ENCODE measurements around the gene TERC. TPM values are rescaled to one million over a fixed set of nuclear protein-coding genes. Genes with fewer than 3 reads are reported as not detected.

TERC gene
- total RNA-seq, 2 donors from 2014 or later: 53.6 to 61.6 TPM

- TF ChIP-seq CTCF (IDR thresholded peaks at IDR 0.05): peak in 1 of 2 donors; percentile 26
- H3K27ac ChIP-seq: peak overlapping the region; percentile 95 to 96
- H3K9me3 ChIP-seq: no peaks in the 10 kb centered on the region
- DNase-seq (ENCODE audit: low spot score): peak; percentile 82
- H3K36me3 ChIP-seq: no peaks in the 10 kb centered on the region
- H3K4me3 ChIP-seq: peak overlapping the region; percentile 69 to 75
- no peaks in the 10 kb centered on the region for H3K27me3 ChIP-seq
- H3K4me1 ChIP-seq: peaks cover 0 to 6% of the 10 kb centered on the region in 2 donors
Observed at GRCh38 chr3:169764312-169764881, 463 bp downstream of the TERC start.

GRCh38 chr3:169760479-169760878 lies 4.4 kb downstream of the TERC start:
- no peaks in the 10 kb centered on the region for H3K27me3 ChIP-seq
- no peak overlapping the region for H3K27ac ChIP-seq
- no peak for DNase-seq (ENCODE audit: low spot score)
- peaks cover 0 to 6% of the 10 kb centered on the region in 2 donors for H3K4me1 ChIP-seq
- no peak overlapping the region for H3K4me3 ChIP-seq
- no peaks in the 10 kb centered on the region for H3K36me3 ChIP-seq
- H3K9me3 ChIP-seq: no peaks in the 10 kb centered on the region
- no peak for TF ChIP-seq CTCF (IDR thresholded peaks at IDR 0.05)

- no peak overlapping the region for H3K4me3 ChIP-seq
- no peak for DNase-seq (ENCODE audit: low spot score)
- no peak overlapping the region for H3K27ac ChIP-seq
- H3K36me3 ChIP-seq: no peaks in the 10 kb centered on the region
- no peaks in the 10 kb centered on the region for H3K9me3 ChIP-seq
- no peak for TF ChIP-seq CTCF (IDR thresholded peaks at IDR 0.05)
- H3K4me1 ChIP-seq: peaks cover 0 to 6% of the 10 kb centered on the region in 2 donors
- H3K27me3 ChIP-seq: no peaks in the 10 kb centered on the region
Observed at GRCh38 chr3:169759256-169759655, 5.6 kb downstream of the TERC start.

- H3K27ac ChIP-seq: no peak overlapping the region
- DNase-seq (ENCODE audit: low spot score): no peak
- H3K4me3 ChIP-seq: no peak overlapping the region
- no peaks in the 10 kb centered on the region for H3K9me3 ChIP-seq
- no peak for TF ChIP-seq CTCF (IDR thresholded peaks at IDR 0.05)
- no peaks in the 10 kb centered on the region for H3K27me3 ChIP-seq
- no peaks in the 10 kb centered on the region for H3K4me1 ChIP-seq
- no peaks in the 10 kb centered on the region for H3K36me3 ChIP-seq
Observed at GRCh38 chr3:169758359-169758994, 6.4 kb downstream of the TERC start.

- no peaks in the 10 kb centered on the region for H3K4me1 ChIP-seq
- no peak for DNase-seq (ENCODE audit: low spot score)
- H3K36me3 ChIP-seq: no peaks in the 10 kb centered on the region
- no peak for TF ChIP-seq CTCF (IDR thresholded peaks at IDR 0.05)
- H3K27ac ChIP-seq: no peak overlapping the region
- no peaks in the 10 kb centered on the region for H3K9me3 ChIP-seq
- no peak overlapping the region for H3K4me3 ChIP-seq
- no peaks in the 10 kb centered on the region for H3K27me3 ChIP-seq
Observed at GRCh38 chr3:169755488-169755887, 9.4 kb downstream of the TERC start.

GRCh38 chr3:169754711-169755110 lies 10.1 kb downstream of the TERC start:
- no peak for DNase-seq (ENCODE audit: low spot score)
- Histone ChIP-seq H3K4me3 (no peak overlapping the region), H3K4me1 (no peaks in the 10 kb centered on the region), H3K27ac (no peak overlapping the region), H3K9me3 (no peaks in the 10 kb centered on the region), H3K36me3 (no peaks in the 10 kb centered on the region), H3K27me3 (no peaks in the 10 kb centered on the region)
- no peak for TF ChIP-seq CTCF (IDR thresholded peaks at IDR 0.05)
